ENCODE data around the gene HIGD1B. TPM values are rescaled to one million over a fixed set of nuclear protein-coding genes. Genes with fewer than 3 reads are reported as not detected.

HIGD1B gene
- total and polyA plus RNA-seq, 2 of the 13 experiments (the other 11 are each of a cell fraction or from before 2014, with no cell fraction given), result not detected

GRCh38 chr17:44899074-44899782 lies 51.5 kb downstream of the HIGD1B start, which contains the start of gene EFTUD2 (continued):
- TF ChIP-seq NCOA5 (CRISPR knock-in tag; IDR thresholded peaks at IDR 0.05), result no peak
- TF ChIP-seq NONO (IDR thresholded peaks at IDR 0.05), result no peak
- TF ChIP-seq NONO (CRISPR knock-in tag; conservative IDR thresholded peaks at IDR 0.05), result peak; percentile 100
- TF ChIP-seq SMAD3 (CRISPR knock-in tag; IDR thresholded peaks at IDR 0.05), result peak; percentile 96
- peak; percentile 100 for TF ChIP-seq SPEN (CRISPR knock-in tag; IDR thresholded peaks at IDR 0.05; ENCODE audit: low read depth)
- no peak; the same call in 1 of the 2 replicates for TF ChIP-seq ZNF33A (CRISPR knock-in tag; IDR thresholded peaks at IDR 0.05; ENCODE audit: borderline replicate concordance)
- no peak for TF ChIP-seq CREB3 (CRISPR knock-in tag; IDR thresholded peaks at IDR 0.05)
- TF ChIP-seq ZHX2 (IDR thresholded peaks at IDR 0.05; ENCODE audit: low read depth), result peak; percentile 93
- no peak for TF ChIP-seq ZHX2 (CRISPR knock-in tag; IDR thresholded peaks at IDR 0.05; ENCODE audit: borderline replicate concordance)
- no peak; the same call in 1 of the 2 replicates for TF ChIP-seq RFXAP (CRISPR knock-in tag; IDR thresholded peaks at IDR 0.05; ENCODE audit: borderline replicate concordance)
- no peak for TF ChIP-seq ZNF260 (CRISPR knock-in tag; IDR thresholded peaks at IDR 0.05; ENCODE audit: borderline replicate concordance, low read depth)
- peak; percentile 96; the same call in 1 of the 2 replicates for TF ChIP-seq FIP1L1 (IDR thresholded peaks at IDR 0.05; ENCODE audit: borderline replicate concordance, insufficient read depth, low read depth, low read length)
- no peak for TF ChIP-seq ZNF577 (CRISPR knock-in tag; IDR thresholded peaks at IDR 0.05; ENCODE audit: borderline replicate concordance, low read depth)
- TF ChIP-seq ZNF639 (CRISPR knock-in tag; conservative IDR thresholded peaks at IDR 0.05), result peak; percentile 90; the same call in 1 of the 2 replicates
- TF ChIP-seq KDM1A (CRISPR knock-in tag; IDR thresholded peaks at IDR 0.05), result 0 out of 2 replicates have a peak, but pooled peaks have one; percentile 28
- TF ChIP-seq BCL3 (CRISPR knock-in tag; IDR thresholded peaks at IDR 0.05), result peak; percentile 74; the same call in 1 of the 2 replicates
- peak; percentile 93 for TF ChIP-seq ZNF543 (CRISPR knock-in tag; IDR thresholded peaks at IDR 0.05)
- no peak for TF ChIP-seq FLYWCH1 (CRISPR knock-in tag; IDR thresholded peaks at IDR 0.05)
- TF ChIP-seq SP5 (CRISPR knock-in tag; IDR thresholded peaks at IDR 0.05; ENCODE audit: borderline replicate concordance, low read depth), result peak; percentile 57; the same call in 1 of the 2 replicates
- peak; percentile 81; the same call in 1 of the 2 replicates for TF ChIP-seq HOXA7 (CRISPR knock-in tag; IDR thresholded peaks at IDR 0.05)
- peak; percentile 86 for TF ChIP-seq ZNF44 (CRISPR knock-in tag; IDR thresholded peaks at IDR 0.05)

Data from HepG2 (cell line).